ENCODE results near the gene BTBD16.

- TF ChIP-seq CTCF (IDR thresholded peaks at IDR 0.05) (no peak), POLR2A (IDR thresholded peaks at IDR 0.05) (no peak), POLR2AphosphoS5 (IDR thresholded peaks at IDR 0.05) (no peak)
Measured at GRCh38 chr10:122221958-122222357, 49.1 kb upstream of the BTBD16 start.

Data from prostate gland (tissue), 2 donors.